Retinal pigment epithelial cell (primary cell): ENCODE data around the gene SPSB3.
"Not testable (repeated sequence)": the region's sequence is repeated elsewhere in the genome, so short reads cannot be mapped to it uniquely, and the experiment has no call there.

Experiments used
- DNase-seq: peaks from one replicate; pipeline ENCODE4 v3.0.0-alpha.2; 2010; ENCODE audit warnings: low read depth
- H3K4me3 ChIP-seq: 2 replicates; pipeline ENCODE4 v1.5.1; 2011; ENCODE audit warnings: mild to moderate bottlenecking, low read length, control low read depth, moderate library complexity
- TF ChIP-seq, protein P1 (sequence below): conservative IDR thresholded peaks from 2 replicates; pipeline ENCODE4 v1.5.1; 2011; ENCODE audit warnings: low read depth, low read length, control low read depth, inconsistent platforms

SPSB3 gene

GRCh38 chr16:1808691-1809090 is 26.3 kb upstream of the SPSB3 start:
- H3K4me3 ChIP-seq: no peak overlapping the region
- TF ChIP-seq, protein P1, sequence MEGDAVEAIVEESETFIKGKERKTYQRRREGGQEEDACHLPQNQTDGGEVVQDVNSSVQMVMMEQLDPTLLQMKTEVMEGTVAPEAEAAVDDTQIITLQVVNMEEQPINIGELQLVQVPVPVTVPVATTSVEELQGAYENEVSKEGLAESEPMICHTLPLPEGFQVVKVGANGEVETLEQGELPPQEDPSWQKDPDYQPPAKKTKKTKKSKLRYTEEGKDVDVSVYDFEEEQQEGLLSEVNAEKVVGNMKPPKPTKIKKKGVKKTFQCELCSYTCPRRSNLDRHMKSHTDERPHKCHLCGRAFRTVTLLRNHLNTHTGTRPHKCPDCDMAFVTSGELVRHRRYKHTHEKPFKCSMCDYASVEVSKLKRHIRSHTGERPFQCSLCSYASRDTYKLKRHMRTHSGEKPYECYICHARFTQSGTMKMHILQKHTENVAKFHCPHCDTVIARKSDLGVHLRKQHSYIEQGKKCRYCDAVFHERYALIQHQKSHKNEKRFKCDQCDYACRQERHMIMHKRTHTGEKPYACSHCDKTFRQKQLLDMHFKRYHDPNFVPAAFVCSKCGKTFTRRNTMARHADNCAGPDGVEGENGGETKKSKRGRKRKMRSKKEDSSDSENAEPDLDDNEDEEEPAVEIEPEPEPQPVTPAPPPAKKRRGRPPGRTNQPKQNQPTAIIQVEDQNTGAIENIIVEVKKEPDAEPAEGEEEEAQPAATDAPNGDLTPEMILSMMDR: no peak
- DNase-seq: no peak

DNA sequence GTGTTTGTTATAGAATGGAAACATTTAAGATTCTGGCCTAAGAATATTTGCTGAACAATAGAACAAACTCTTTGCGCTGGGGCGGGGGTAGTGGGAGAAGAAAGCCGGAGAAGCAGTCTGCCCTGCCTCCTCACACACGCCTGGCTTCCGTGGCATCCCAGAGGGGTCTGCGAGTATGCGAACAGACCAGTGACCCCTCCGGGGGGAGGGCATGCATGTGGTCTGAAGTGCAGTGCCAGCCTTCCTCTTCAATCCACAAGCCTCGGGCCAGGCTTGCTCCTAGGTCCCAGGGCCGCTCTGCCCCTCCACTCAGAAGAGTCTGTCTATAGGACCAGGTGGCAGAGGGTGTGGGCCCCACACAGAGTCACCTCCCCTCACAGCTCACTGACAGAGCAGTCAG is 25.3 kb upstream of the SPSB3 start:
- DNase-seq: no peak
- no peak overlapping the region for H3K4me3 ChIP-seq
- TF ChIP-seq, protein P1: no peak

GRCh38 chr16:1800701-1801100 is 18.3 kb upstream of the SPSB3 start:
- TF ChIP-seq, protein P1: no peak
- no peak overlapping the region for H3K4me3 ChIP-seq
- no peak for DNase-seq

DNA sequence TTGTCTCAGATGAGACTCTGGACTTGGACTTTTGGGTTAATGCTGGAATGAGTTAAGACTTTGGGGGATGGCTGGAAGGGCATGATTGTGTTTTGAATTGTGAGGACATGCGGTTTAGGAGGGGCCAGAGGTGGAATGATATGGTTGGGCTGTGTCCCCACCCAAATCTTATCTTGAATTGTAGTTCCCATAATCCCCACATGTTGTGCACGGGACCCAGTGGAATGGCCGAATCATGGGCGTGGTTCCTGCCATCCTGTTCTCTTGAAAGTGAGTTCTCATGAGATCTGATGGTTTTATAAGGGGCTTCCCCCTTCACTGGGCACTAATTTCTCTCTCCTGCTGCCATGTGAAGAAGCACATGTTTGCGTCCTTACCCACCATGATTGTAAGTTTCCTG is 16.9 kb upstream of the SPSB3 start:
- not testable (repeated sequence) for DNase-seq, H3K4me3 ChIP-seq

DNA sequence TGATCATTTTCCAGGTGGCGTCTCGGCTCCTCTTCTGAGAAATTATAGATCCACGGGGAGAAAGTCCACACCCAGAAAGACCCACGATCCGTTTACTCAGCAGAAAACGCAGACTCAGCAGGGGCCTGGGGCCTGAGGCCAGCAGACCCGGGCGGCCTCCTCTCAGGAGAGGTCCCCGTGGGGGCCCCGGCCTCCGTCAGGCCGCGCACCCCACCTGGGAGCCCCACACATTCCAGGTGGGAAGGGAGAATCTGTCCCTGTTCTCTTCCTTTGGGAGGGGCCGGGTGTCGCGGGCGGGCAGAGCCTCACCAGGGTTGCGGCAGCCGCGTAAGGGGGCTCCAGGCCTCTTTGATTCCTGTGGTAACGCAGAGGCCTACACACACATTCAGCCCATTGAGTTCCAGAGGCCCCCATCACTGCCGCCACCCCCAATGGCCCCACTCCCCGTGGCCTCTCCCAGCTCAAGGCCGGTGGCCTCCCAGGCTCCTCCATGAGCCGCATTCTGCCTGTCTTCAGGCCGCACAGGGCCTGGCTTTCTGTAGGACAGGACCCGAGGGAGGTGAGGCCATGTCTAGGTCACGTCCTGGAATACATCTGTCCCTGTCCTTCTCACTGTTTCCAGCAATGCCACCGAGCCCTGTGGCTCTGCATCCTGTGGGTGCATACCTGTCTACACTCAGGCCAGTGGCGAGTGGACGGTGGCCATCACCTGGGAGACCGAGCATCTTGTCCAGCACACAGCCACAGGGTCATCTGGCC is 12.7 kb upstream of the SPSB3 start:
- H3K4me3 ChIP-seq: no peak overlapping the region
- no peak for DNase-seq
- TF ChIP-seq, protein P1: no peak

- peak overlapping the region; percentile 20 for H3K4me3 ChIP-seq
- TF ChIP-seq, protein P1: no peak
- no peak for DNase-seq
Measured at GRCh38 chr16:1794221-1794871, 12.0 kb upstream of the SPSB3 start.

- peak within 1 kb of the TSS; percentile 20 for H3K4me3 ChIP-seq
- no peak for DNase-seq
- TF ChIP-seq, protein P1: no peak
Measured at GRCh38 chr16:1793578-1794220, 11.3 kb upstream of the SPSB3 start, which contains the start of gene IGFALS. Gene IGFALS, minus strand, starts transcription at chr16:1793705. Its CDS starts 53 bp downstream, at chr16:1793652.
